Esophagus (tissue), 2 donors: ENCODE results near the gene DISP3. TPM values are rescaled to one million over a fixed set of nuclear protein-coding genes. Genes with fewer than 3 reads are reported as not detected.

ENCODE experiments used
- H3K27ac ChIP-seq, 2 donors: one replicate each; pipeline ENCODE4 v1.5.1; 2013; ENCODE audit warnings: low read depth in 2 of 2, mild to moderate bottlenecking in 2 of 2, inconsistent platforms in 1 of 2, low read length in 1 of 2, moderate library complexity in 1 of 2
- H3K27me3 ChIP-seq, 2 donors: one replicate each; pipeline ENCODE4 v1.6.1; 2013; ENCODE audit warnings: low read length in 2 of 2, control low read depth in 1 of 2, mild to moderate bottlenecking in 1 of 2; ENCODE audit not compliant: insufficient read depth in 2 of 2, control insufficient read depth in 1 of 2
- H3K36me3 ChIP-seq, 2 donors: one replicate each; pipeline ENCODE4 v1.6.1; 2013; ENCODE audit warnings: low read length in 1 of 2; ENCODE audit not compliant: control insufficient read depth in 2 of 2, insufficient read depth in 2 of 2
- H3K4me1 ChIP-seq, 2 donors: one replicate each; pipeline ENCODE4 v1.6.1; 2013; ENCODE audit warnings: low read length in 1 of 2; ENCODE audit not compliant: control insufficient read depth in 2 of 2, insufficient read depth in 2 of 2
- H3K4me3 ChIP-seq, 2 donors: one replicate each; pipeline ENCODE4 v1.5.1; 2013; ENCODE audit warnings: low read length in 2 of 2, mild to moderate bottlenecking in 2 of 2, low read depth in 1 of 2, moderate library complexity in 1 of 2
- H3K9me3 ChIP-seq, 2 donors: one replicate each; pipeline ENCODE4 v1.6.1; 2013; ENCODE audit warnings: mild to moderate bottlenecking in 2 of 2, low read depth in 1 of 2, low read length in 1 of 2, moderate library complexity in 1 of 2; ENCODE audit not compliant: control insufficient read depth in 2 of 2, insufficient read depth in 1 of 2
- WGBS, 2 donors: extraction: QIAGEN DNeasy Blood & Tissue Kit; methylation state at CpG; one replicate each; pipeline ENCODE4 v1.1.7; 2013; 5-methylcytosine and 5-hydroxymethylcytosine counted together
- polyA plus RNA-seq, 2 donors: library from polyadenylated mRNA; stranded (reverse); fragments of 200-250 nt; gene quantifications; one replicate each; pipeline ENCODE4 v1.2.3, GENCODE V29; 2013
- donor health status: healthy with polysubstance abuse.
- donor health status: Bipolar disorder and iron deficiency.

DISP3 gene
- polyA plus RNA-seq, 2 donors, result not detected

- no peak overlapping the region for H3K27ac ChIP-seq
- peaks cover 16 to 25% of the 10 kb centered on the region in 2 donors for H3K9me3 ChIP-seq
- peaks cover 0 to 3% of the 10 kb centered on the region in 2 donors for H3K27me3 ChIP-seq
- H3K36me3 ChIP-seq, result no peaks in the 10 kb centered on the region
- H3K4me1 ChIP-seq, result no peaks in the 10 kb centered on the region
- 77 to 86% methylated on average over 3 of the region's 3 CpGs for WGBS, 2 donors
- no peak overlapping the region for H3K4me3 ChIP-seq
These were observed 25.6 kb downstream of the DISP3 start for GRCh38 chr1:11504599-11504998.

GRCh38 chr1:11505591-11506538, 26.9 kb downstream of the DISP3 start:
- no peaks in the 10 kb centered on the region for H3K36me3 ChIP-seq
- H3K27me3 ChIP-seq, result peaks cover 0 to 3% of the 10 kb centered on the region in 2 donors
- H3K4me3 ChIP-seq, result no peak overlapping the region
- peaks cover 16 to 25% of the 10 kb centered on the region in 2 donors for H3K9me3 ChIP-seq
- no peak overlapping the region for H3K27ac ChIP-seq
- WGBS, 2 donors, result 90 to 92% methylated on average over 2 of the region's 2 CpGs
- H3K4me1 ChIP-seq, result no peaks in the 10 kb centered on the region

- WGBS, 2 donors, result 53 to 61% methylated on average over 2 of the region's 2 CpGs
- H3K27me3 ChIP-seq, result no peaks in the 10 kb centered on the region
- H3K4me1 ChIP-seq, result no peaks in the 10 kb centered on the region
- H3K36me3 ChIP-seq, result no peaks in the 10 kb centered on the region
- H3K4me3 ChIP-seq, result no peak overlapping the region
- peaks cover 7 to 11% of the 10 kb centered on the region in 2 donors for H3K9me3 ChIP-seq
- no peak overlapping the region for H3K27ac ChIP-seq
These were observed 28.4 kb downstream of the DISP3 start for GRCh38 chr1:11507309-11507708.

GRCh38 chr1:11513681-11514080, 34.7 kb downstream of the DISP3 start:
- no peaks in the 10 kb centered on the region for H3K36me3 ChIP-seq
- 94% methylated on average over 1 of the region's 1 CpG for WGBS, 2 donors
- H3K9me3 ChIP-seq, result no peaks in the 10 kb centered on the region
- H3K27ac ChIP-seq, result no peak overlapping the region
- no peaks in the 10 kb centered on the region for H3K4me1 ChIP-seq
- no peak overlapping the region for H3K4me3 ChIP-seq
- no peaks in the 10 kb centered on the region for H3K27me3 ChIP-seq

- Histone ChIP-seq H3K9me3 (no peaks in the 10 kb centered on the region), H3K4me1 (no peaks in the 10 kb centered on the region), H3K36me3 (no peaks in the 10 kb centered on the region), H3K27me3 (no peaks in the 10 kb centered on the region), H3K27ac (no peak overlapping the region), H3K4me3 (no peak overlapping the region)
- WGBS, 2 donors, result 76 to 82% methylated on average over 4 of the region's 4 CpGs
These were observed 35.4 kb downstream of the DISP3 start for GRCh38 chr1:11514366-11514765.

GRCh38 chr1:11515368-11516300, 36.7 kb downstream of the DISP3 start:
- no peaks in the 10 kb centered on the region for H3K36me3 ChIP-seq
- H3K27ac ChIP-seq, result no peak overlapping the region
- H3K27me3 ChIP-seq, result no peaks in the 10 kb centered on the region
- H3K4me3 ChIP-seq, result no peak overlapping the region
- WGBS, 2 donors, result 91 to 92% methylated on average over 21 of the region's 21 CpGs
- H3K4me1 ChIP-seq, result no peaks in the 10 kb centered on the region
- H3K9me3 ChIP-seq, result no peaks in the 10 kb centered on the region

GRCh38 chr1:11516961-11517635, 38.1 kb downstream of the DISP3 start:
- H3K4me1 ChIP-seq, result no peaks in the 10 kb centered on the region
- no peaks in the 10 kb centered on the region for H3K36me3 ChIP-seq
- no peak overlapping the region for H3K27ac ChIP-seq
- H3K27me3 ChIP-seq, result no peaks in the 10 kb centered on the region
- 82 to 85% methylated on average over 9 of the region's 9 CpGs for WGBS, 2 donors
- no peaks in the 10 kb centered on the region for H3K9me3 ChIP-seq
- H3K4me3 ChIP-seq, result no peak overlapping the region

GRCh38 chr1:11518016-11518701, 39.2 kb downstream of the DISP3 start:
- WGBS, 2 donors, result 77 to 79% methylated on average over 16 of the region's 16 CpGs
- no peak overlapping the region for H3K27ac ChIP-seq
- H3K36me3 ChIP-seq, result no peaks in the 10 kb centered on the region
- no peak overlapping the region for H3K4me3 ChIP-seq
- no peaks in the 10 kb centered on the region for H3K9me3 ChIP-seq
- H3K4me1 ChIP-seq, result no peaks in the 10 kb centered on the region
- no peaks in the 10 kb centered on the region for H3K27me3 ChIP-seq
